CD14-positive monocyte (primary cell): ENCODE measurements around the gene TMEM220. TPM values are rescaled to one million over a fixed set of nuclear protein-coding genes. Genes with fewer than 3 reads are reported as not detected.

Experiments used
- DNase-seq, 3 donors: peaks; one replicate each; pipeline ENCODE4 v3.0.0-alpha.2; 2011 to 2022
- H2AFZ ChIP-seq: 2 replicates; pipeline ENCODE4 v1.6.0; 2012; ENCODE audit warnings: mild to moderate bottlenecking, low read depth, low read length, inconsistent platforms; ENCODE audit not compliant: insufficient read depth, poor library complexity, severe bottlenecking
- H3K27ac ChIP-seq, 2 donors: 1 replicate in 1 of 2; 2 replicates in 1 of 2; pipeline ENCODE4 v1.5.1; 2012 to 2013; ENCODE audit warnings: low read length in 2 of 2, control low read depth in 1 of 2, inconsistent platforms in 1 of 2, low read depth in 1 of 2, mild to moderate bottlenecking in 1 of 2
- H3K27me3 ChIP-seq, 2 donors: one replicate each; pipeline versions ENCODE4 v1.6.0 to v1.6.1; 2011 to 2013; ENCODE audit warnings: low read length in 2 of 2; ENCODE audit not compliant: control insufficient read depth in 2 of 2, insufficient read depth in 2 of 2
- H3K36me3 ChIP-seq, 2 donors: replicated peaks in 1 of 2; 1 replicate in 1 of 2; 2 replicates in 1 of 2; pipeline versions ENCODE4 v1.5.1 to v1.6.1; 2012 to 2013; ENCODE audit warnings: low read length in 2 of 2, control low read depth in 1 of 2, inconsistent platforms in 1 of 2, mild to moderate bottlenecking in 1 of 2; ENCODE audit not compliant: insufficient read depth in 2 of 2, control insufficient read depth in 1 of 2
- H3K4me1 ChIP-seq, 2 donors: 1 replicate in 1 of 2; 2 replicates in 1 of 2; pipeline versions ENCODE4 v1.5.1 to v1.6.1; 2012 to 2013; ENCODE audit warnings: low read length in 2 of 2, control low read depth in 1 of 2, inconsistent platforms in 1 of 2, mild to moderate bottlenecking in 1 of 2, moderate library complexity in 1 of 2; ENCODE audit not compliant: insufficient read depth in 2 of 2, control insufficient read depth in 1 of 2
- H3K4me2 ChIP-seq: replicated peaks from 2 replicates; pipeline ENCODE3; 2012; ENCODE audit warnings: low read length, moderate library complexity, mild to moderate bottlenecking; ENCODE audit not compliant: poor library complexity, severe bottlenecking; ENCODE audit errors: extremely low read depth
- H3K4me3 ChIP-seq, 3 experiments: fragments of 200-600 bp in 1 of 3; sonication (generic) in 1 of 3; replicated peaks in 1 of 3; 1 replicate in 2 of 3; 2 replicates in 1 of 3; pipeline ENCODE4 v1.5.1; 2011 to 2013; ENCODE audit warnings: low read length in 3 of 3, mild to moderate bottlenecking in 3 of 3, control low read depth in 2 of 3, low read depth in 2 of 3, inconsistent platforms in 1 of 3, moderate library complexity in 1 of 3
- H3K79me2 ChIP-seq: 2 replicates; pipeline ENCODE4 v1.6.0; 2012; ENCODE audit warnings: mild to moderate bottlenecking, control low read depth, inconsistent platforms, low read length, moderate library complexity; ENCODE audit not compliant: insufficient read depth
- H3K9ac ChIP-seq: 2 replicates; pipeline ENCODE4 v1.6.0; 2017; ENCODE audit warnings: low read length, mild to moderate bottlenecking; ENCODE audit not compliant: insufficient read depth, poor library complexity, severe bottlenecking
- H3K9me3 ChIP-seq, 2 donors: replicated peaks in 1 of 2; 1 replicate in 1 of 2; 2 replicates in 1 of 2; pipeline versions ENCODE4 v1.5.1 to v1.6.1; 2012 to 2013; ENCODE audit warnings: low read length in 2 of 2, control low read depth in 1 of 2; ENCODE audit not compliant: control insufficient read depth in 1 of 2, insufficient read depth in 1 of 2
- H4K20me1 ChIP-seq: 2 replicates; pipeline ENCODE4 v1.6.0; 2012; ENCODE audit warnings: mild to moderate bottlenecking, low read length, control low read depth, moderate library complexity; ENCODE audit not compliant: insufficient read depth
- H3K27ac Mint-ChIP-seq, 7 donors: one replicate each; pipeline ENCODE4 v1.8.0; 2020; ENCODE audit warnings: mild to moderate bottlenecking in 7 of 7, mixed read lengths in 7 of 7, moderate library complexity in 6 of 7, inconsistent platforms in 2 of 7
- H3K27me3 Mint-ChIP-seq, 3 donors: one replicate each; pipeline ENCODE4 v1.8.0; 2021 to 2022; ENCODE audit warnings: low read depth in 3 of 3, mild to moderate bottlenecking in 3 of 3, mixed read lengths in 3 of 3, moderate library complexity in 3 of 3, inconsistent platforms in 1 of 3
- H3K36me3 Mint-ChIP-seq, 2 donors: one replicate each; pipeline ENCODE4 v1.8.0; 2020; ENCODE audit warnings: mixed read lengths in 2 of 2, inconsistent platforms in 1 of 2, mild to moderate bottlenecking in 1 of 2
- H3K4me1 Mint-ChIP-seq: one replicate; pipeline ENCODE4 v1.8.0; 2020; ENCODE audit warnings: mild to moderate bottlenecking, mixed read lengths
- H3K4me3 Mint-ChIP-seq, 2 donors: one replicate each; pipeline ENCODE4 v1.8.0; 2020; ENCODE audit warnings: mild to moderate bottlenecking in 2 of 2, mixed read lengths in 2 of 2, moderate library complexity in 1 of 2
- H3K9me3 Mint-ChIP-seq, 7 donors: one replicate each; pipeline ENCODE4 v1.8.0; 2020 to 2022; ENCODE audit warnings: mixed read lengths in 7 of 7, mild to moderate bottlenecking in 6 of 7, moderate library complexity in 6 of 7, inconsistent platforms in 2 of 7
- CTCF ChIP-seq: fragments of 200-600 bp; IDR thresholded peaks from one replicate; pipeline ENCODE4 v1.8.0; 2022; ENCODE audit warnings: antibody characterized with exemption, mild to moderate bottlenecking
- WGBS: methylation state at CpG from one replicate; pipeline ENCODE4 v1.1.5; 2013; ENCODE audit warnings: missing lambda C conversion rate; ENCODE audit not compliant: insufficient coverage; 5-methylcytosine and 5-hydroxymethylcytosine counted together
- intact Hi-C, 2 donors: fragments of 100-400 bp; cut with micrococcal nuclease; formaldehyde crosslinking; loops; one replicate each; pipeline versions ENCODE4 v1.15.0 to v1.15.1; 2023
- polyA plus RNA-seq, 3 donors: library from polyadenylated mRNA; depleted of rRNA in 1 of 3; unstranded in 2 of 3; stranded (reverse) in 1 of 3; fragments of 300-500 nt in 2 of 3; fragments of >200 nt in 1 of 3; fragmentation: Illumina TruSeq in 2 of 3; gene quantifications; 1 replicate in 2 of 3; 2 replicates in 1 of 3; pipeline ENCODE4 v1.2.3, GENCODE V29; 2012 to 2021

Gene TMEM220
- polyA plus RNA-seq, 3 donors, result 0.33 to 4.8 (median 1.1) TPM

GRCh38 chr17:10735821-10736220, 6.0 kb upstream of the TMEM220 start:
- H2AFZ ChIP-seq, result no peak overlapping the region
- DNase-seq, result no peak
- H3K9me3 Mint-ChIP-seq, result peaks cover 0 to 1% (median 0%) of the 10 kb centered on the region in 7 donors
- H3K36me3 ChIP-seq, result no peaks in the 10 kb centered on the region
- H4K20me1 ChIP-seq, result no peaks in the 10 kb centered on the region
- no peak overlapping the region for H3K4me2 ChIP-seq
- intact Hi-C loops, result loop anchor here in 1 of 2 donors (10.0 kb wide), 1 partner anchor 109 kb away; no protein-coding TSS in a partner anchor
- no peak overlapping the region for H3K4me3 ChIP-seq
- no peak overlapping the region for H3K9ac ChIP-seq
- H3K27me3 Mint-ChIP-seq, result peaks cover 0 to 1% (median 0%) of the 10 kb centered on the region in 3 donors
- no peak for TF ChIP-seq CTCF
- no peak overlapping the region for H3K27ac Mint-ChIP-seq
- no peaks in the 10 kb centered on the region for H3K4me1 ChIP-seq
- 100% methylated on average over 2 of the region's 4 CpGs for WGBS
- no peaks in the 10 kb centered on the region for H3K9me3 ChIP-seq
- H3K36me3 Mint-ChIP-seq, result no peaks in the 10 kb centered on the region
- no peaks in the 10 kb centered on the region for H3K79me2 ChIP-seq
- H3K27me3 ChIP-seq, result no peaks in the 10 kb centered on the region
- no peak overlapping the region for H3K4me3 Mint-ChIP-seq
- H3K27ac ChIP-seq, result no peak overlapping the region
- peaks cover 6% of the 10 kb centered on the region for H3K4me1 Mint-ChIP-seq

- intact Hi-C loops, result loop anchor here in 1 of 2 donors (10.0 kb wide), 1 partner anchor 110 kb away; no protein-coding TSS in a partner anchor
- WGBS, result 75% methylated on average over 1 of the region's 2 CpGs
- H3K9me3 Mint-ChIP-seq, result peaks cover 0 to 1% (median 0%) of the 10 kb centered on the region in 7 donors
Measured at GRCh38 chr17:10735251-10735650, 5.4 kb upstream of the TMEM220 start.

More at GRCh38 chr17:10735251-10735650, 5.4 kb upstream of the TMEM220 start:
- Histone ChIP-seq H3K36me3 (no peaks in the 10 kb centered on the region), H3K79me2 (no peaks in the 10 kb centered on the region), H3K9me3 (no peaks in the 10 kb centered on the region), H2AFZ (no peak overlapping the region), H3K4me1 (peaks cover 4% of the 10 kb centered on the region in 2 donors), H3K4me3 (no peak overlapping the region), H4K20me1 (no peaks in the 10 kb centered on the region), H3K4me2 (no peak overlapping the region), H3K27ac (no peak overlapping the region), H3K27me3 (no peaks in the 10 kb centered on the region), H3K9ac (no peak overlapping the region)
- H3K27ac Mint-ChIP-seq, result no peak overlapping the region
- peaks cover 12% of the 10 kb centered on the region for H3K4me1 Mint-ChIP-seq
- no peak overlapping the region for H3K4me3 Mint-ChIP-seq
- no peaks in the 10 kb centered on the region for H3K36me3 Mint-ChIP-seq
- TF ChIP-seq CTCF, result no peak
- DNase-seq, result no peak
- H3K27me3 Mint-ChIP-seq, result peaks cover 0 to 3% (median 0%) of the 10 kb centered on the region in 3 donors
